LNCAP (cell line): ENCODE data around the gene FOXRED2.

Experiments
- CTCF ChIP-seq: fragments of 450-650 bp; IDR thresholded peaks from 2 replicates; pipeline ENCODE4 v1.5.1; 2017; ENCODE audit warnings: mild to moderate bottlenecking

The FOXRED2 gene

GRCh38 chr22:36455571-36456463 is 51.0 kb downstream of the FOXRED2 start:
- no peak for TF ChIP-seq CTCF

GRCh38 chr22:36454916-36455570 is 51.8 kb downstream of the FOXRED2 start:
- TF ChIP-seq CTCF = no peak

- no peak for TF ChIP-seq CTCF
These were observed 52.9 kb downstream of the FOXRED2 start for GRCh38 chr22:36453855-36454378.

GRCh38 chr22:36452250-36452977 is 54.4 kb downstream of the FOXRED2 start:
- no peak for TF ChIP-seq CTCF

GRCh38 chr22:36449596-36450175 is 57.2 kb downstream of the FOXRED2 start:
- TF ChIP-seq CTCF = no peak

- no peak for TF ChIP-seq CTCF
These were observed 59.2 kb downstream of the FOXRED2 start for GRCh38 chr22:36447632-36448031.

GRCh38 chr22:36445158-36445668 is 61.6 kb downstream of the FOXRED2 start:
- no peak for TF ChIP-seq CTCF
